ENCODE measurements around the gene ZC2HC1B.
A peak's percentile ranks its signal among the peaks of the same experiment; 100 is the strongest.

ZC2HC1B gene

GRCh38 chr6:143961066-143961465 lies 96.8 kb downstream of the ZC2HC1B start:
- DNase-seq (ENCODE audit: low spot score) (no peak), FAIRE-seq (no peak)

GRCh38 chr6:143961886-143962878 lies 97.9 kb downstream of the ZC2HC1B start:
- DNase-seq (ENCODE audit: low spot score) = no peak
- no peak for FAIRE-seq

- DNase-seq (ENCODE audit: low spot score) (no peak), FAIRE-seq (no peak)
These were observed 99.1 kb downstream of the ZC2HC1B start for GRCh38 chr6:143963158-143963919.

- FAIRE-seq = no peak
These were observed 100.4 kb downstream of the ZC2HC1B start for GRCh38 chr6:143964674-143965081.

GRCh38 chr6:143965503-143966171 lies 101.4 kb downstream of the ZC2HC1B start:
- DNase-seq (ENCODE audit: low spot score) = peak; percentile 7
- no peak for FAIRE-seq

More at GRCh38 chr6:143964674-143965081, 100.4 kb downstream of the ZC2HC1B start:
- DNase-seq (ENCODE audit: low spot score) = no peak

- no peak for FAIRE-seq
These were observed 102.0 kb downstream of the ZC2HC1B start for GRCh38 chr6:143966312-143966711.

GRCh38 chr6:143967706-143968376 lies 103.6 kb downstream of the ZC2HC1B start:
- DNase-seq (ENCODE audit: low spot score) (no peak), FAIRE-seq (no peak)

More at GRCh38 chr6:143966312-143966711, 102.0 kb downstream of the ZC2HC1B start:
- no peak for DNase-seq (ENCODE audit: low spot score)

- no peak for FAIRE-seq
- DNase-seq (ENCODE audit: low spot score) = no peak
These were observed 104.8 kb downstream of the ZC2HC1B start for GRCh38 chr6:143969077-143969476.

GRCh38 chr6:143970456-143971218 lies 106.4 kb downstream of the ZC2HC1B start:
- no peak for DNase-seq (ENCODE audit: low spot score)
- FAIRE-seq = no peak

GRCh38 chr6:143971482-143972205 lies 107.4 kb downstream of the ZC2HC1B start:
- DNase-seq (ENCODE audit: low spot score) = no peak
- no peak for FAIRE-seq

GRCh38 chr6:143973097-143973966 lies 109.1 kb downstream of the ZC2HC1B start:
- FAIRE-seq = no peak

GRCh38 chr6:143974089-143974488 lies 109.8 kb downstream of the ZC2HC1B start:
- DNase-seq (ENCODE audit: low spot score) (no peak), FAIRE-seq (no peak)

More at GRCh38 chr6:143973097-143973966, 109.1 kb downstream of the ZC2HC1B start:
- DNase-seq (ENCODE audit: low spot score) = no peak

GRCh38 chr6:143976806-143977349 lies 112.6 kb downstream of the ZC2HC1B start:
- DNase-seq (ENCODE audit: low spot score) (no peak), FAIRE-seq (no peak)

GRCh38 chr6:143980921-143981320 lies 116.6 kb downstream of the ZC2HC1B start:
- no peak for FAIRE-seq

GRCh38 chr6:143982968-143983367 lies 118.7 kb downstream of the ZC2HC1B start:
- FAIRE-seq (no peak), DNase-seq (ENCODE audit: low spot score) (no peak)

More at GRCh38 chr6:143980921-143981320, 116.6 kb downstream of the ZC2HC1B start:
- DNase-seq (ENCODE audit: low spot score) = no peak

- no peak for DNase-seq (ENCODE audit: low spot score)
These were observed 120.4 kb downstream of the ZC2HC1B start for GRCh38 chr6:143984666-143985065.

GRCh38 chr6:143986463-143987065 lies 122.3 kb downstream of the ZC2HC1B start:
- FAIRE-seq (no peak), DNase-seq (ENCODE audit: low spot score) (no peak)

More at GRCh38 chr6:143984666-143985065, 120.4 kb downstream of the ZC2HC1B start:
- FAIRE-seq = no peak

All from urothelium cell line (cell line).